Measurements from ENCODE around the gene HOGA1. TPM values are rescaled to one million over a fixed set of nuclear protein-coding genes. Genes with fewer than 3 reads are reported as not detected.
A peak's percentile ranks its signal among the peaks of the same experiment; 100 is the strongest.
"Not testable (repeated sequence)": the region's sequence is repeated elsewhere in the genome, so short reads cannot be mapped to it uniquely, and the experiment has no call there.

HOGA1 gene
- total and polyA plus RNA-seq, 7 experiments from 2014 or later: not detected

- H3K9me3 ChIP-seq (ENCODE audit: control insufficient read depth in 2 of 3, low read length in 3 of 3); H3K4me1 Mint-ChIP-seq; ATAC-seq; intact Hi-C loops (cut with micrococcal nuclease); H3K27ac ChIP-seq (ENCODE audit: low read depth, low read length); H3K36me3 ChIP-seq (ENCODE audit: control insufficient read depth in 2 of 3, insufficient read depth in 3 of 3, low read length in 3 of 3); H3K27ac Mint-ChIP-seq; H3K27me3 ChIP-seq (ENCODE audit: control insufficient read depth in 2 of 2, insufficient read depth in 2 of 2, low read length in 2 of 2); H3K36me3 Mint-ChIP-seq; H3K27me3 Mint-ChIP-seq; POLR2A ChIA-PET; DNase-seq; H3K4me1 ChIP-seq (ENCODE audit: control insufficient read depth in 2 of 2, insufficient read depth in 2 of 2, low read length in 2 of 2); H3K4me3 Mint-ChIP-seq; H3K9me3 Mint-ChIP-seq; H3K4me3 ChIP-seq (ENCODE audit: low read length): not testable (repeated sequence)
- CTCF ChIA-PET: interaction anchor here (6.9 kb wide), 1 partner anchor 91 kb away, joined by 64 read pairs; no protein-coding TSS in a partner anchor
Measured at GRCh38 chr10:97555541-97555940, 28.6 kb upstream of the HOGA1 start.

- intact Hi-C loops (cut with micrococcal nuclease); POLR2A ChIA-PET; H3K4me3 Mint-ChIP-seq; H3K9me3 Mint-ChIP-seq; H3K36me3 ChIP-seq (ENCODE audit: control insufficient read depth in 2 of 3, insufficient read depth in 3 of 3, low read length in 3 of 3); CTCF ChIA-PET; H3K36me3 Mint-ChIP-seq; H3K9me3 ChIP-seq (ENCODE audit: control insufficient read depth in 2 of 3, low read length in 3 of 3); H3K4me1 Mint-ChIP-seq; DNase-seq; H3K27ac ChIP-seq (ENCODE audit: low read depth, low read length); H3K27me3 ChIP-seq (ENCODE audit: control insufficient read depth in 2 of 2, insufficient read depth in 2 of 2, low read length in 2 of 2); H3K27ac Mint-ChIP-seq; H3K27me3 Mint-ChIP-seq; ATAC-seq; H3K4me1 ChIP-seq (ENCODE audit: control insufficient read depth in 2 of 2, insufficient read depth in 2 of 2, low read length in 2 of 2); H3K4me3 ChIP-seq (ENCODE audit: low read length): not testable (repeated sequence)
Measured at GRCh38 chr10:97560731-97561381, 23.3 kb upstream of the HOGA1 start.

- H3K4me1 ChIP-seq (ENCODE audit: control insufficient read depth in 2 of 2, insufficient read depth in 2 of 2, low read length in 2 of 2); H3K27me3 ChIP-seq (ENCODE audit: control insufficient read depth in 2 of 2, insufficient read depth in 2 of 2, low read length in 2 of 2); H3K36me3 Mint-ChIP-seq; CTCF ChIA-PET; ATAC-seq; intact Hi-C loops (cut with micrococcal nuclease); H3K9me3 Mint-ChIP-seq; H3K4me3 Mint-ChIP-seq; H3K9me3 ChIP-seq (ENCODE audit: control insufficient read depth in 2 of 3, low read length in 3 of 3); POLR2A ChIA-PET; H3K36me3 ChIP-seq (ENCODE audit: control insufficient read depth in 2 of 3, insufficient read depth in 3 of 3, low read length in 3 of 3); H3K27me3 Mint-ChIP-seq; H3K4me1 Mint-ChIP-seq; DNase-seq; H3K4me3 ChIP-seq (ENCODE audit: low read length); H3K27ac ChIP-seq (ENCODE audit: low read depth, low read length): not testable (repeated sequence)
- peak overlapping the region in 1 of 9 donors; percentile 19 for H3K27ac Mint-ChIP-seq
Measured at GRCh38 chr10:97561386-97562077, 22.7 kb upstream of the HOGA1 start.

DNA sequence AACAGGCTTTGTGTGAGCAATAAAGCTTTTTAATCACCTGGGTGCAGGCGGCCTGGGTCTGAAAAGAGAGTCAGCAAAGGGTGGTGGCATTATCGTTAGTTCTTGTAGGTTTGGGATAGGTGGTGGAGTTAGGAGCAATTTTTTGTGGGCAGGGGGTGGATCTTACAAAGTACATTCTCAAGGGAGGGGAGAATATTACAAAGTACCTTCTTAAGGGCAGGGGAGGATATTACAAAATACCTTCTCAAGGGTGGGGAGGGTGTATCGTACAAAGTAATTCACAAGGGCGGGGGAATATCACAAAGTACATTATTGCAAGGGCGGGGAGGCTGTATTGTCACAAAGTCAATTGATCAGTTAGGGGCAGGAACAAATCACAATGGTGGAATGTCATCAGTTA, 21.9 kb upstream of the HOGA1 start:
- H3K27ac Mint-ChIP-seq; ATAC-seq; H3K4me1 Mint-ChIP-seq; H3K27ac ChIP-seq (ENCODE audit: low read depth, low read length); H3K36me3 Mint-ChIP-seq; H3K27me3 ChIP-seq (ENCODE audit: control insufficient read depth in 2 of 2, insufficient read depth in 2 of 2, low read length in 2 of 2); H3K4me1 ChIP-seq (ENCODE audit: control insufficient read depth in 2 of 2, insufficient read depth in 2 of 2, low read length in 2 of 2); H3K36me3 ChIP-seq (ENCODE audit: control insufficient read depth in 2 of 3, insufficient read depth in 3 of 3, low read length in 3 of 3); H3K9me3 Mint-ChIP-seq; H3K27me3 Mint-ChIP-seq; H3K4me3 ChIP-seq (ENCODE audit: low read length); H3K9me3 ChIP-seq (ENCODE audit: control insufficient read depth in 2 of 3, low read length in 3 of 3); intact Hi-C loops (cut with micrococcal nuclease); POLR2A ChIA-PET; H3K4me3 Mint-ChIP-seq; DNase-seq; CTCF ChIA-PET: not testable (repeated sequence)

- Histone ChIP-seq H3K4me1 (ENCODE audit: control insufficient read depth in 2 of 2, insufficient read depth in 2 of 2, low read length in 2 of 2) (no peaks in the 10 kb centered on the region), H3K9me3 (ENCODE audit: control insufficient read depth in 2 of 3, low read length in 3 of 3) (no peaks in the 10 kb centered on the region), H3K27me3 (ENCODE audit: control insufficient read depth in 2 of 2, insufficient read depth in 2 of 2, low read length in 2 of 2) (no peaks in the 10 kb centered on the region), H3K36me3 (ENCODE audit: control insufficient read depth in 2 of 3, insufficient read depth in 3 of 3, low read length in 3 of 3) (no peaks in the 10 kb centered on the region), H3K4me3 (ENCODE audit: low read length) (no peak overlapping the region), H3K27ac (ENCODE audit: low read depth, low read length) (no peak overlapping the region)
- Mint-ChIP-seq H3K9me3 (no peaks in the 10 kb centered on the region), H3K36me3 (no peaks in the 10 kb centered on the region), H3K27me3 (no peaks in the 10 kb centered on the region), H3K4me1 (peaks cover 0 to 2% (median 0%) of the 10 kb centered on the region in 7 donors), H3K27ac (no peak overlapping the region), H3K4me3 (no peak overlapping the region)
- intact Hi-C loops (cut with micrococcal nuclease): no loop called here
- ChIA-PET CTCF (no interaction called here), POLR2A (no interaction called here)
- ATAC-seq (no peak), DNase-seq (no peak)
Measured at GRCh38 chr10:97563337-97563736, 20.9 kb upstream of the HOGA1 start.

GRCh38 chr10:97564776-97565175, 19.4 kb upstream of the HOGA1 start:
- H3K36me3 Mint-ChIP-seq: peaks cover 0 to 5% (median 0%) of the 10 kb centered on the region in 5 donors
- DNase-seq (no peak), ATAC-seq (no peak)
- Histone ChIP-seq H3K4me3 (ENCODE audit: low read length) (no peak overlapping the region), H3K9me3 (ENCODE audit: control insufficient read depth in 2 of 3, low read length in 3 of 3) (no peaks in the 10 kb centered on the region), H3K27ac (ENCODE audit: low read depth, low read length) (no peak overlapping the region), H3K4me1 (ENCODE audit: control insufficient read depth in 2 of 2, insufficient read depth in 2 of 2, low read length in 2 of 2) (no peaks in the 10 kb centered on the region), H3K36me3 (ENCODE audit: control insufficient read depth in 2 of 3, insufficient read depth in 3 of 3, low read length in 3 of 3) (no peaks in the 10 kb centered on the region), H3K27me3 (ENCODE audit: control insufficient read depth in 2 of 2, insufficient read depth in 2 of 2, low read length in 2 of 2) (no peaks in the 10 kb centered on the region)
- H3K27me3 Mint-ChIP-seq: no peaks in the 10 kb centered on the region
- H3K4me1 Mint-ChIP-seq: peaks cover 0 to 2% (median 0%) of the 10 kb centered on the region in 7 donors
- intact Hi-C loops (cut with micrococcal nuclease): no loop called here
- H3K4me3 Mint-ChIP-seq: no peak overlapping the region
- POLR2A ChIA-PET: interaction anchor here (0.6 kb wide), 1 partner anchor 10 kb away, joined by 3 read pairs; no protein-coding TSS in a partner anchor
- H3K27ac Mint-ChIP-seq: peak overlapping the region in 1 of 9 donors; percentile 15
- no peaks in the 10 kb centered on the region for H3K9me3 Mint-ChIP-seq
- CTCF ChIA-PET: no interaction called here

Data from naive thymus-derived CD4-positive, alpha-beta T cell (primary cell).